GM12865 (cell line): ENCODE data around the gene ELMO1.

Experiments
- DNase-seq: peaks from one replicate; pipeline ENCODE4 v3.0.0; 2010; ENCODE audit warnings: low read depth
- H3K4me3 ChIP-seq: 2 replicates; pipeline ENCODE4 v1.5.1; 2011; ENCODE audit warnings: mild to moderate bottlenecking, low read depth, low read length, control low read depth
- TF ChIP-seq, protein P1 (sequence below): IDR thresholded peaks from 2 replicates; pipeline ENCODE4 v1.5.1; 2011; ENCODE audit warnings: low read length, control low read depth, low read depth, inconsistent platforms; ENCODE audit not compliant: insufficient read depth; ENCODE audit errors: missing control alignments

The ELMO1 gene

DNA sequence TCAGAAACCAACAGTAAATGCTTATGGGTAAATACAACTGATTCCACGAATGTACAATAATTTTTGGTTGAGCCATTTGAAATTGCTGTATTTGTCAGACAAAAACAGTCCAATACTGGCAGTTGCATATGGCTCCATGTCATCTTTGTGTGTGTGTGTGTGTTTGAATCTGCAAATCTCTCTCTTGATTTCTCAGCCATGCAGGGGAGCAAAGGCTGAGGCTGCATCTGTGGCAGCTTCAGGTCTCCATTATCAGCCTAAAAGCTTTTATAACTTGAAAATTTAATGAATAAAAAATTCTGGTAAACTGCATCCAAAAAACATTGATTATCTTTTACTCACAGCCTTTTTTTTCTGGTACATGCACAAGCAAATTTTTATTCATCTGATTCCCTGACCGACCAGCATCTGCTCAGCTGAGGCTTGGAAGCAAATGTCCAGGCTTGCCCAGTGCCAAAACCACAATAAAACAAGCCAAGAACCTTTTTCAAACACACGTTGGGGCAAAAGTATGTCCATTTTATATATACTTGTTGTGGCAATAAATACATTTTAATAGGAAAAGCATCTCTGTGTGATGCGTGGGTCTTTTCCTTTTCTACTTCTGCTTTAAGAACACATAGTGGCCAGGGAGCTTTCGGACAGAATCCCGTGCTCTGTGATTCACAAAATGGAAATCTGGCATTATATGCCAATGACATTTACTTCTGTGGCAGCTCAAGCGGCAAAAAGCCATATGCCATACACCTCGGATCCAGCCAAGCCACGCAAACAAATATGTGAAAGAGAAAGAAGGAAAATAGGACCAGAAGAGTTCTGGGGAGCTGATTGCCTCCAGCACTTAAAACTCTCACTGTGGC, 448.8 kb downstream of the ELMO1 start:
- DNase-seq: no peak
- TF ChIP-seq, protein P1, sequence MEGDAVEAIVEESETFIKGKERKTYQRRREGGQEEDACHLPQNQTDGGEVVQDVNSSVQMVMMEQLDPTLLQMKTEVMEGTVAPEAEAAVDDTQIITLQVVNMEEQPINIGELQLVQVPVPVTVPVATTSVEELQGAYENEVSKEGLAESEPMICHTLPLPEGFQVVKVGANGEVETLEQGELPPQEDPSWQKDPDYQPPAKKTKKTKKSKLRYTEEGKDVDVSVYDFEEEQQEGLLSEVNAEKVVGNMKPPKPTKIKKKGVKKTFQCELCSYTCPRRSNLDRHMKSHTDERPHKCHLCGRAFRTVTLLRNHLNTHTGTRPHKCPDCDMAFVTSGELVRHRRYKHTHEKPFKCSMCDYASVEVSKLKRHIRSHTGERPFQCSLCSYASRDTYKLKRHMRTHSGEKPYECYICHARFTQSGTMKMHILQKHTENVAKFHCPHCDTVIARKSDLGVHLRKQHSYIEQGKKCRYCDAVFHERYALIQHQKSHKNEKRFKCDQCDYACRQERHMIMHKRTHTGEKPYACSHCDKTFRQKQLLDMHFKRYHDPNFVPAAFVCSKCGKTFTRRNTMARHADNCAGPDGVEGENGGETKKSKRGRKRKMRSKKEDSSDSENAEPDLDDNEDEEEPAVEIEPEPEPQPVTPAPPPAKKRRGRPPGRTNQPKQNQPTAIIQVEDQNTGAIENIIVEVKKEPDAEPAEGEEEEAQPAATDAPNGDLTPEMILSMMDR: no peak
- no peak overlapping the region for H3K4me3 ChIP-seq

DNA sequence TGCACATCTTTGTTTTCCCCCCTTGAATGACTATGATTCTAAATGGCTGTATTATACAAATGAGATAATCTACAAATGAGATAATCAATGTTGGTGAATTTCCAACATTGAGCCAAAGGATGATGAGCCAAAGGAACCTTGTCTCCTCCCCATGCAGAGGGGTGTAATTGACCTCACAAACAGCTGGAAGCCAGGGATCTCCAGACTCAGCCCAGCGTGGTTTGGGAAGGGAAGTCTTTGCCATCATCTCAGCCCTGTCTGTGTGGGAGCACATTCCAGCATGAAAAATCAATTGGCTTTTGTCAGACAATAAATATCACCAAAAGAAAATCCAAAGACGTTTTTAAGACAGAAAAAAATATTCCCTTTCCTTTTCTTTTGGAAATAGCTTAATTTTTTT, 452.9 kb downstream of the ELMO1 start:
- no peak overlapping the region for H3K4me3 ChIP-seq
- TF ChIP-seq, protein P1: no peak
- no peak for DNase-seq

DNA sequence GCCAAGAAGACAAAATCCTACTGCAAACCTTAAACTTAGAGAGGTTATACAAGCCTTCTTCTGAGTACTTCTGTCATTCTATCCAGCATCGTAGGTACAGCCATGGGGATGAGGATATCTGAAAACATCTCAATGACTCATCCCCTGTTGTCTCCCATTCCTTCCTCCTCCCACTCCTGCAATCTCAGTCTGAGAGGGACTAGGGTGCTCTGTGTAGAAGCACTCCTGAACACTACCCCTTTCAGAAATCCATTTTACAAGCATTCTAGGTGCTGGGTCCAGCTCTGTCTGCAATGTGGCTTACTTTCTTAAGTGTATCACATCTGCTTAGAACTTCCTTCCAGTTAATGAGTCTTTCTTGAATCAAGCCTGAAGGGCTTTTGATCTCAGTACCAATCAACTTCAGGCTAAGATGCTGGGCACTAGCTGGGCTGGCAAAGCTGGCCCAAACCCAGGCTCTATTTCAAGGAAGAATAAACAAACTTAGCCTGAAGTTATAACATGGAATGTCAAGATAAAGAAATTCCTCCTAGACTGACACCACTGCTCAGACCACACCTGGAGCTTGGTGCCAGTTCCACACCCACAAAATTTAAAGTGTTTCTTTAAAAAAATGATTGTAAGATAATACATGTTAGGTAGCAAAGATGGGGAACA, 454.1 kb downstream of the ELMO1 start:
- TF ChIP-seq, protein P1: no peak
- H3K4me3 ChIP-seq: no peak overlapping the region
- DNase-seq: no peak

DNA sequence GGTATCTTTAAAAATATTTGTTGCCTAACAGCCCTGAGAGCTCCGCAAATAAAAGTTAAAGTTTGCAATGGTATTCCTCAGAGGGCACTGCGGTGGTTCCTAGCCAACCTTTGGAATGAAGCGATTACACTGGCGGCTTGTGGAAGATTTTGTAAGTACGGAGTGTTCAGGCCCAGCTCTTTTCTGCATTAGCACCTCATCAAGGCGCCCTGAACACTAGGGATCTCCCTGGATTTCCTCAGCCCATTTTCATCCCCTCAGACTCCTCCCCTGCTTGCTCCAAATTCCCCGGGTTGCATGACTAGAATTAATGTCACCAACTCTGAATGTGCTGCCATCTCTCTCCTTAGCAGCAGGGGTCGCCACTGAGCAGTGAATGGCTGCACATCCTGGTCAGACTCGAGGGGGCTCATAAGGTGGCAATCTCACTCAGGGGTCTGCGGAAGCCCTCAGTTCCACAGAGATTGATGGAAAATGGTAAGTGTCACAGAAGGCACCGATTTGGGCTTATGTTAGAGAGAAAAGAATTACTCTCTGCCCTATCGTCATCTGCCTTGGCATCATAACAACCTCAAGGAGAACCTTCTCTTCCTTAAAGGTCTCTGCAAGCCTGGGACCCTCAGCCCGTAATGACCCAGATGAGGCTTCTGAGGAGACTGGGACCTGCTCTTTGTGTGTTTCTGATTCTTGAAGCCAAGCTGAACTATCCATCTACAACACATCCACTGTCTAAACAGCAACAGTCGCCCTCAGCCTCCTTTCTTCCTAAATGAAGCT, 461.5 kb downstream of the ELMO1 start:
- TF ChIP-seq, protein P1: peak; percentile 88
- peak; percentile 65 for DNase-seq
- H3K4me3 ChIP-seq: no peak overlapping the region

DNA sequence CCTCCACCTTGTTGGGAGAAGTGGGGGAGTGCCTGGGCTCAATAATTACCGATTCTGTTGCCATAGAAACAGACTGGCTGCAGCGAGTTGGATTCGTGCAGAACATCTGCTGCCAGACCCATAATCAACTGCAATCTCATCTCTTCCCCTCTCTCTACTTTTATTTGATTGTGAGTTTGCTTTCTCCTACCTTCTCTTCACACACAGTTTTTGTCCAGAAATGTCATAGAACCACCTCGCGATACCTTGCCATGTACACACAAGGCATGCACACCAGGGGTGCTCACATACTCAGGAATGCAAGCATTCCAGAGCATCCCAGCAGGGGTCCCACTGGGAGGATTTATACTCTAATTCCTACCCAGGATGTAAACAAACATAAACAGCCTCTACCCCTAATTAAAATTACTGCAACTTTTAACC, 462.1 kb downstream of the ELMO1 start:
- no peak overlapping the region for H3K4me3 ChIP-seq
- DNase-seq: no peak
- TF ChIP-seq, protein P1: no peak

DNA sequence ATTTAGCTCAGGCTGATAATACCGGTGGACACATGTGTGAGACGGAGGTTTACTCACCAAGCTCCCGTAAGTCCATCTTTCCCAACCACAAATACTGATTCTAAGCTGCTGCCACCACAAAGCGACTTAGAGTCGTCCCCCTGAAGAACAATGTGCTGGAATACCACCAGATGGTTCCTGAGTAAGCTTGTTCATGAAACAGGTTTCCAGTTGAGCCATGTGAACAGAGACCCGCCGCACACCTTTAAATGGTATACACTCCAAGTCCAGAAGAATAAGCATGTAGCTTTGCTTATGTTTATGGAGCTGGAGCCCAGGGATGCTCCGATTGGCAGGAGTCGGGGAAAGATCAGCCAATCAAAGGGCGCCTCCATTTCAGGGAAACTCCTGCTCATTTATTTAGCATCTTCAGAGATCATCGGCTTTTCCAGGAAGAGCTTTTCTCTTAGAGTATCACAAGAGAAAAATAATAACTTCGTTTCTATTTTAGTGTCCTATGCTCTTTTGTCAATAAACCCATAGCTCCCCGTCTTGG, 462.7 kb downstream of the ELMO1 start:
- DNase-seq: no peak
- no peak overlapping the region for H3K4me3 ChIP-seq
- TF ChIP-seq, protein P1: no peak
